H9 (cell line): ENCODE results near the gene KCNG2. TPM values are rescaled to one million over a fixed set of nuclear protein-coding genes. Genes with fewer than 3 reads are reported as not detected.

ENCODE experiments used
- DNase-seq: peaks from one replicate; pipeline ENCODE4 v3.0.0-alpha.2; 2017
- H2AFZ ChIP-seq: one replicate; pipeline ENCODE4 v1.6.1; 2013; ENCODE audit warnings: mild to moderate bottlenecking, low read length, control low read depth, moderate library complexity
- H2AK5ac ChIP-seq: 2 replicates; pipeline ENCODE4 v1.6.1; 2013; ENCODE audit warnings: low read length, control low read depth, mixed read lengths; ENCODE audit not compliant: insufficient read length
- H2BK120ac ChIP-seq: one replicate; pipeline ENCODE4 v1.6.1; 2013; ENCODE audit warnings: low read depth, mild to moderate bottlenecking, low read length, control low read depth, inconsistent platforms; ENCODE audit not compliant: poor library complexity, severe bottlenecking
- H2BK12ac ChIP-seq: 2 replicates; pipeline ENCODE4 v1.6.1; 2013; ENCODE audit warnings: low read length, control low read depth, mixed read lengths, low read depth; ENCODE audit not compliant: insufficient read length
- H2BK15ac ChIP-seq: 2 replicates; pipeline ENCODE4 v1.6.1; 2013; ENCODE audit warnings: low read depth, low read length, control low read depth
- H2BK20ac ChIP-seq: one replicate; pipeline ENCODE4 v1.6.1; 2013; ENCODE audit warnings: low read depth, mild to moderate bottlenecking, low read length, control low read depth, inconsistent platforms; ENCODE audit not compliant: poor library complexity, severe bottlenecking
- H2BK5ac ChIP-seq: 2 replicates; pipeline ENCODE4 v1.6.1; 2013; ENCODE audit warnings: low read length, control low read depth, mixed read lengths; ENCODE audit not compliant: insufficient read length
- H3K14ac ChIP-seq: 2 replicates; pipeline ENCODE4 v1.6.1; 2013; ENCODE audit warnings: low read length, control low read depth; ENCODE audit not compliant: insufficient read depth
- H3K18ac ChIP-seq: 2 replicates; pipeline ENCODE4 v1.6.1; 2013; ENCODE audit warnings: low read depth, mild to moderate bottlenecking, mixed read lengths, low read length, control low read depth; ENCODE audit not compliant: insufficient read length
- H3K23ac ChIP-seq: 2 replicates; pipeline ENCODE4 v1.6.1; 2013; ENCODE audit warnings: low read length, control low read depth, mixed read lengths, low read depth; ENCODE audit not compliant: insufficient read length
- H3K23me2 ChIP-seq: 2 replicates; pipeline ENCODE4 v1.6.1; 2013; ENCODE audit warnings: low read depth, mild to moderate bottlenecking, mixed read lengths, low read length, control low read depth; ENCODE audit not compliant: insufficient read length, poor library complexity, severe bottlenecking
- H3K27ac ChIP-seq: 2 replicates; pipeline ENCODE4 v1.5.1; 2013; ENCODE audit warnings: low read length, control low read depth, mixed read lengths, low read depth; ENCODE audit not compliant: insufficient read length
- H3K27me3 ChIP-seq: 2 replicates; pipeline ENCODE4 v1.6.1; 2013; ENCODE audit warnings: low read length, control low read depth, inconsistent platforms; ENCODE audit not compliant: insufficient read depth
- H3K4ac ChIP-seq: 2 replicates; pipeline ENCODE4 v1.6.1; 2013; ENCODE audit warnings: low read depth, mild to moderate bottlenecking, control low read depth, inconsistent platforms, low read length, moderate library complexity
- H3K4me1 ChIP-seq: 2 replicates; pipeline ENCODE4 v1.6.1; 2013; ENCODE audit warnings: low read length, control low read depth, inconsistent platforms; ENCODE audit not compliant: insufficient read depth
- H3K4me2 ChIP-seq: 2 replicates; pipeline ENCODE4 v1.6.1; 2013; ENCODE audit warnings: low read length, control low read depth, mixed read lengths; ENCODE audit not compliant: insufficient read length, insufficient read depth
- H3K56ac ChIP-seq: 2 replicates; pipeline ENCODE4 v1.6.1; 2013; ENCODE audit warnings: low read depth, mild to moderate bottlenecking, mixed read lengths, low read length, control low read depth; ENCODE audit not compliant: insufficient read length
- H3K79me1 ChIP-seq: 2 replicates; pipeline ENCODE4 v1.6.1; 2013; ENCODE audit warnings: low read depth, mild to moderate bottlenecking, moderate library complexity, low read length, control low read depth, inconsistent platforms; ENCODE audit not compliant: insufficient read depth, poor library complexity, severe bottlenecking
- H3K79me2 ChIP-seq: 2 replicates; pipeline ENCODE4 v1.6.1; 2013; ENCODE audit warnings: low read length, control low read depth, inconsistent platforms; ENCODE audit not compliant: insufficient read depth
- H3K9ac ChIP-seq: 2 replicates; pipeline ENCODE4 v1.6.1; 2013; ENCODE audit warnings: low read length, control low read depth, mixed read lengths; ENCODE audit not compliant: insufficient read length; ENCODE audit errors: extremely low read depth
- H3K9me3 ChIP-seq: one replicate; pipeline ENCODE4 v1.6.1; 2013; ENCODE audit warnings: low read depth, low read length, inconsistent platforms; ENCODE audit not compliant: control insufficient read depth
- H3T11ph ChIP-seq: one replicate; pipeline ENCODE4 v1.6.1; 2013; ENCODE audit warnings: mild to moderate bottlenecking, low read length, control low read depth, inconsistent platforms
- H4K20me1 ChIP-seq: one replicate; pipeline ENCODE4 v1.6.1; 2013; ENCODE audit not compliant: control insufficient read depth, insufficient read length, insufficient read depth
- H4K5ac ChIP-seq: 2 replicates; pipeline ENCODE4 v1.6.1; 2013; ENCODE audit warnings: low read depth, mild to moderate bottlenecking, mixed read lengths, low read length, control low read depth; ENCODE audit not compliant: insufficient read length
- H4K8ac ChIP-seq: replicated peaks from 2 replicates; pipeline ENCODE4 v1.6.1; 2013; ENCODE audit warnings: low read length, control low read depth, mixed read lengths, low read depth; ENCODE audit not compliant: insufficient read length
- H4K91ac ChIP-seq: 2 replicates; pipeline ENCODE4 v1.6.1; 2013; ENCODE audit warnings: low read depth, mild to moderate bottlenecking, moderate library complexity, mixed read lengths, low read length, control low read depth; ENCODE audit not compliant: insufficient read length
- H3K27ac Mint-ChIP-seq, 3 experiments: 2 replicates in 2 of 3; 3 replicates in 1 of 3; pipeline ENCODE4 v1.8.0; 2020 to 2021; ENCODE audit warnings: mixed read lengths in 3 of 3, mild to moderate bottlenecking in 1 of 3, moderate library complexity in 1 of 3
- H3K27me3 Mint-ChIP-seq: 2 replicates; pipeline ENCODE4 v1.8.0; 2021; ENCODE audit warnings: low read depth, mild to moderate bottlenecking, moderate library complexity, mixed read lengths
- H3K36me3 Mint-ChIP-seq, 3 experiments: 2 replicates in 2 of 3; 3 replicates in 1 of 3; pipeline ENCODE4 v1.8.0; 2020 to 2021; ENCODE audit warnings: low read depth in 3 of 3, mixed read lengths in 3 of 3; ENCODE audit not compliant: insufficient read depth in 1 of 3
- H3K4me1 Mint-ChIP-seq, 2 experiments: 2 replicates each; pipeline ENCODE4 v1.8.0; 2020; ENCODE audit warnings: mixed read lengths in 2 of 2
- H3K4me3 Mint-ChIP-seq, 2 experiments: 2 replicates in 1 of 2; 3 replicates in 1 of 2; pipeline ENCODE4 v1.8.0; 2020 to 2021; ENCODE audit warnings: mild to moderate bottlenecking in 2 of 2, mixed read lengths in 2 of 2, moderate library complexity in 1 of 2
- H3K9me3 Mint-ChIP-seq, 2 experiments: 2 replicates in 1 of 2; 3 replicates in 1 of 2; pipeline ENCODE4 v1.8.0; 2020; ENCODE audit warnings: mild to moderate bottlenecking in 2 of 2, mixed read lengths in 2 of 2, moderate library complexity in 1 of 2
- CTCF ChIP-seq: fragments of 200-600 bp; sonication (generic); conservative IDR thresholded peaks from 3 replicates; pipeline ENCODE4 v1.8.0; 2021; ENCODE audit warnings: antibody characterized with exemption, mild to moderate bottlenecking
- WGBS: extraction: QIAGEN DNeasy Blood & Tissue Kit; methylation state at CpG from one replicate; pipeline ENCODE4 v1.1.7; 2013; ENCODE audit warnings: missing lambda C conversion rate, low lambda C conversion rate, mixed read lengths; ENCODE audit not compliant: insufficient read length; ENCODE audit errors: extremely low coverage; 5-methylcytosine and 5-hydroxymethylcytosine counted together
- total RNA-seq: library from RNA; stranded (reverse); gene quantifications from 2 replicates; pipeline ENCODE4 v1.2.1, GENCODE V29; 2021

The KCNG2 gene
- total RNA-seq, 1 experiment from 2014 or later = 0.15 TPM

DNA sequence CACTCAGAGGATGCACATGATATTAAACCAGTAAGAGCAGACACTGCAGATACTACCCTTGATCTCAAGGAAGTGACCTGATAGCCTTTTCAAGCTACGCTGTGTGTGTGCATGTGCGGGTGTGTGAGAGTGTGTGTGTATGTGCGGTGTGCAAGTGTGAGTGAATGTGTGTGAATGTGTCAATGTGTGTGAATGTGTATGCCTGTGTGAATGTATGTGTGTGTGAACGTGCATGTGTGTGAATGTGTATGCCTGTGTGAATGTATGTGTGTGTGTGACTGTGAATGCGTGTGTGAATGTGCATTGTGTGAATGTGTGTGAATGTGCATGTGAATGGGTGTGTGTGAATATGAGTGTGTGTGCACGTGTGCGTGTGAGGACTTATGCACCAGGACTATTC lies 53.8 kb downstream of the KCNG2 start:
- Histone ChIP-seq H2BK12ac (no peak overlapping the region), H4K91ac (no peak overlapping the region), H3K4me1 (no peaks in the 10 kb centered on the region), H3K79me1 (no peaks in the 10 kb centered on the region), H2AFZ (no peak overlapping the region), H2BK20ac (no peak overlapping the region), H3K23ac (no peak overlapping the region), H2BK5ac (no peak overlapping the region), H2BK15ac (no peak overlapping the region), H3K9me3 (no peaks in the 10 kb centered on the region), H3K4ac (no peak overlapping the region), H3K4me2 (no peak overlapping the region), H2BK120ac (no peak overlapping the region), H2AK5ac (no peak overlapping the region), H3K79me2 (no peaks in the 10 kb centered on the region), H3K56ac (no peak overlapping the region), H4K8ac (no peak overlapping the region), H3T11ph (no peak overlapping the region), H3K9ac (no peak overlapping the region), H3K18ac (no peak overlapping the region), H3K14ac (no peak overlapping the region), H4K5ac (no peak overlapping the region), H3K23me2 (no peaks in the 10 kb centered on the region), H4K20me1 (no peaks in the 10 kb centered on the region), H3K27ac (no peak overlapping the region), H3K27me3 (no peaks in the 10 kb centered on the region)
- Mint-ChIP-seq H3K4me1 (no peaks in the 10 kb centered on the region), H3K27me3 (peaks cover 16% of the 10 kb centered on the region), H3K36me3 (no peaks in the 10 kb centered on the region), H3K27ac (no peak overlapping the region), H3K9me3 (no peaks in the 10 kb centered on the region), H3K4me3 (no peak overlapping the region)
- whole genome bisulfite sequencing = no CpG with 5 or more reads among the region's 7 CpGs
- DNase-seq = no peak
- no peak for TF ChIP-seq CTCF
